ENCODE measurements around the gene SH2D4B. TPM values are rescaled to one million over a fixed set of nuclear protein-coding genes. Genes with fewer than 3 reads are reported as not detected.

Gene SH2D4B
- total RNA-seq, 1 experiment from 2014 or later = 0.22 TPM

- no peaks in the 10 kb centered on the region for H4K20me1 ChIP-seq (ENCODE audit: insufficient read depth)
- RAD21 ChIA-PET (ENCODE audit: low non-redundant PET in 1 of 2, low total read pairs in 2 of 2, uncharacterized antibody in 2 of 2, unreplicated experiment in 2 of 2) = no interaction called here
- intact Hi-C loops (cut with micrococcal nuclease) = no loop called here
- no peaks in the 10 kb centered on the region for H3K4me1 ChIP-seq (ENCODE audit: control insufficient read depth in 1 of 2, insufficient read depth in 2 of 2, low read length in 2 of 2)
- no peaks in the 10 kb centered on the region for H3K9me3 ChIP-seq (ENCODE audit: control insufficient read depth in 1 of 2, insufficient read depth in 1 of 2, low read depth in 1 of 2, low read length in 2 of 2)
- no TSS peak for BruUV-seq (replicated peaks)
- no peak overlapping the region for H3K4me2 ChIP-seq (ENCODE audit: low read length)
- no peak for DNase-seq (ENCODE audit: low read depth, low spot score)
- H3K9ac ChIP-seq (ENCODE audit: low read length) = no peak overlapping the region
- no peak overlapping the region for H2AFZ ChIP-seq (ENCODE audit: low read depth, low read length, poor library complexity, severe bottlenecking)
- no peak for ATAC-seq
- H3K36me3 ChIP-seq (ENCODE audit: control insufficient read depth in 1 of 2, insufficient read depth in 2 of 2, low read length in 2 of 2) = no peaks in the 10 kb centered on the region
- no peaks in the 10 kb centered on the region for H3K79me2 ChIP-seq (ENCODE audit: insufficient read depth, low read length)
- H3K4me3 ChIP-seq (replicated peaks in 1 of 2; ENCODE audit: low read depth in 1 of 2, low read length in 2 of 2) = no peak overlapping the region
- TF ChIP-seq, protein P1, sequence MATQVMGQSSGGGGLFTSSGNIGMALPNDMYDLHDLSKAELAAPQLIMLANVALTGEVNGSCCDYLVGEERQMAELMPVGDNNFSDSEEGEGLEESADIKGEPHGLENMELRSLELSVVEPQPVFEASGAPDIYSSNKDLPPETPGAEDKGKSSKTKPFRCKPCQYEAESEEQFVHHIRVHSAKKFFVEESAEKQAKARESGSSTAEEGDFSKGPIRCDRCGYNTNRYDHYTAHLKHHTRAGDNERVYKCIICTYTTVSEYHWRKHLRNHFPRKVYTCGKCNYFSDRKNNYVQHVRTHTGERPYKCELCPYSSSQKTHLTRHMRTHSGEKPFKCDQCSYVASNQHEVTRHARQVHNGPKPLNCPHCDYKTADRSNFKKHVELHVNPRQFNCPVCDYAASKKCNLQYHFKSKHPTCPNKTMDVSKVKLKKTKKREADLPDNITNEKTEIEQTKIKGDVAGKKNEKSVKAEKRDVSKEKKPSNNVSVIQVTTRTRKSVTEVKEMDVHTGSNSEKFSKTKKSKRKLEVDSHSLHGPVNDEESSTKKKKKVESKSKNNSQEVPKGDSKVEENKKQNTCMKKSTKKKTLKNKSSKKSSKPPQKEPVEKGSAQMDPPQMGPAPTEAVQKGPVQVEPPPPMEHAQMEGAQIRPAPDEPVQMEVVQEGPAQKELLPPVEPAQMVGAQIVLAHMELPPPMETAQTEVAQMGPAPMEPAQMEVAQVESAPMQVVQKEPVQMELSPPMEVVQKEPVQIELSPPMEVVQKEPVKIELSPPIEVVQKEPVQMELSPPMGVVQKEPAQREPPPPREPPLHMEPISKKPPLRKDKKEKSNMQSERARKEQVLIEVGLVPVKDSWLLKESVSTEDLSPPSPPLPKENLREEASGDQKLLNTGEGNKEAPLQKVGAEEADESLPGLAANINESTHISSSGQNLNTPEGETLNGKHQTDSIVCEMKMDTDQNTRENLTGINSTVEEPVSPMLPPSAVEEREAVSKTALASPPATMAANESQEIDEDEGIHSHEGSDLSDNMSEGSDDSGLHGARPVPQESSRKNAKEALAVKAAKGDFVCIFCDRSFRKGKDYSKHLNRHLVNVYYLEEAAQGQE (IDR thresholded peaks at IDR 0.05; ENCODE audit: low read depth) = no peak
- TF ChIP-seq ELF1 (IDR thresholded peaks at IDR 0.05; ENCODE audit: borderline replicate concordance, low read depth) (no peak), ZNF274 (IDR thresholded peaks at IDR 0.05; ENCODE audit: low read depth, low read length) (no peak), POLR2AphosphoS5 (IDR thresholded peaks at IDR 0.05; ENCODE audit: low read depth, low read length) (no peak), CEBPB (IDR thresholded peaks at IDR 0.05; ENCODE audit: low read depth) (no peak), ZFX (IDR thresholded peaks at IDR 0.05) (no peak), POLR2A (IDR thresholded peaks at IDR 0.05; ENCODE audit: borderline replicate concordance, extremely low read depth, insufficient read depth, insufficient read length) (no peak), RAD21 (IDR thresholded peaks at IDR 0.05; ENCODE audit: low read depth) (no peak)
- TF ChIP-seq, protein P2, sequence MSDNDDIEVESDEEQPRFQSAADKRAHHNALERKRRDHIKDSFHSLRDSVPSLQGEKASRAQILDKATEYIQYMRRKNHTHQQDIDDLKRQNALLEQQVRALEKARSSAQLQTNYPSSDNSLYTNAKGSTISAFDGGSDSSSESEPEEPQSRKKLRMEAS (IDR thresholded peaks at IDR 0.05) = no peak
- POLR2A ChIA-PET = no interaction called here
- no peak overlapping the region for H3K27ac ChIP-seq (ENCODE audit: low read depth, low read length)
- no peaks in the 10 kb centered on the region for H3K9me2 ChIP-seq (ENCODE audit: insufficient read depth)
- H3K27me3 ChIP-seq (ENCODE audit: insufficient read depth, low read length) = no peaks in the 10 kb centered on the region; the same call in 1 of the 2 replicates
- CTCF ChIA-PET = interaction anchor here (0.6 to 1.6 kb wide), 2 partner anchors 8 to 17 kb away, joined by 3 to 9 read pairs; no protein-coding TSS in a partner anchor
Observed at GRCh38 chr10:80670774-80671173, 133.1 kb downstream of the SH2D4B start.
